SU-DHL-6 (cell line): ENCODE data around the gene KCNA3.

Source experiments
- CTCF ChIP-seq: fragments of 200-600 bp; sonication (generic); IDR thresholded peaks from one replicate; pipeline ENCODE4 v1.5.1; 2017; ENCODE audit warnings: antibody characterized with exemption, mild to moderate bottlenecking, low read length, moderate library complexity; ENCODE audit not compliant: insufficient read depth, poor library complexity, severe bottlenecking
- EZH2phosphoT487 ChIP-seq: fragments of 200-600 bp; sonication (generic), shearing (Covaris generic); conservative IDR thresholded peaks from 2 replicates; pipeline ENCODE4 v1.6.1; 2018; ENCODE audit warnings: mild to moderate bottlenecking, antibody characterized with exemption, low read length, moderate library complexity, mixed read lengths

DNA sequence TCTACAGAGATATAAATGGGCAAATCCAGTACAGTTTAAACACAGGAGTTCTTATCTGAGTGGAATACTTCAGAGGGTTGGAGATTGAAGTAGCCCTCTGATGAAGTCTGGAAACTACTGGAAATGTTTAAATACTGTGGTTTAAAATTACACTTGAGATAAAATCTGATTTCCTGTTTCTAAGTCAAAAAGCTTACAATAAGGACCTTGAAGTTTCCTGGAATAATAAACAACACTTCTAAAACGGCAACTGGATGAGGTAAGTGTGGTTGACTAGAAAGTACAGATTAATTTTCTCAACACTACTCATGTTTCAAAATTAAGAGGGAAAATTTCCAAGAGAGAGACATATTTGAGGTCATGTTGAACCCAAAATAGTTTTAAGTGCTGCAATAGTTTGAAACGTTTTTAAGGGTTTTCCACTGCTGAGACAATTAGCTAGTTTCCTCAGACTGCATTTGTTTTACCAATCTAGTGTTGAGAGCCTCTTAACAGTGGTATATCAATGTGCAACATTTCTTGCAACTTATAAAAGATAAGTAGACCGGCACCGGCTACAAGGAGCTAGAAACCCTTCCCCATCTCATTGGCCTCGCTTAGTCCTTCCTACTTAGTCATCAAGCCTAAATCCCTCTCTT, 27.4 kb downstream of the KCNA3 start:
- TF ChIP-seq CTCF (no peak), EZH2phosphoT487 (no peak)
